GM12873 (cell line): Measurements from ENCODE around the gene DNAAF9.

Source experiments
- CTCF ChIP-seq: IDR thresholded peaks from 2 replicates; pipeline ENCODE4 v1.5.1; 2012; ENCODE audit warnings: low read depth, mild to moderate bottlenecking, moderate library complexity, low read length, control low read depth; ENCODE audit not compliant: insufficient read depth; ENCODE audit errors: missing control alignments

Gene DNAAF9

GRCh38 chr20:3409417-3409816 is 1.9 kb upstream of the DNAAF9 start:
- TF ChIP-seq CTCF = no peak

- TF ChIP-seq CTCF = no peak
These were observed 535 bp upstream of the DNAAF9 start for GRCh38 chr20:3407771-3408637.

GRCh38 chr20:3406481-3407039 is 909 bp downstream of the DNAAF9 start:
- TF ChIP-seq CTCF = no peak

- TF ChIP-seq CTCF = no peak
These were observed 1.6 kb downstream of the DNAAF9 start for GRCh38 chr20:3405696-3406358.

GRCh38 chr20:3405139-3405538 is 2.3 kb downstream of the DNAAF9 start:
- TF ChIP-seq CTCF = no peak

GRCh38 chr20:3404402-3404801 is 3.1 kb downstream of the DNAAF9 start:
- TF ChIP-seq CTCF = no peak

- TF ChIP-seq CTCF = no peak
These were observed 3.7 kb downstream of the DNAAF9 start for GRCh38 chr20:3403741-3404140.
